H1 (cell line): Measurements from ENCODE around the gene PPP2R2C. TPM values are rescaled to one million over a fixed set of nuclear protein-coding genes. Genes with fewer than 3 reads are reported as not detected.

Experiments
- BCL11A ChIP-seq, 2 experiments: IDR thresholded peaks; one replicate each; pipeline ENCODE4 v1.6.1; 2011; ENCODE audit warnings: low read depth in 2 of 2, low read length in 2 of 2, mild to moderate bottlenecking in 2 of 2
- CHD2 ChIP-seq: IDR thresholded peaks from 2 replicates; pipeline ENCODE4 v1.6.1; 2012; ENCODE audit warnings: low read length, improper control_type of control experiment
- HDAC2 ChIP-seq, 2 experiments: fragments of 300-600 bp in 1 of 2; sonication (generic) in 1 of 2; IDR thresholded peaks; 2 replicates each; pipeline ENCODE4 v1.6.1; 2011 to 2012; ENCODE audit warnings: low read depth in 2 of 2, low read length in 2 of 2, mild to moderate bottlenecking in 2 of 2, moderate library complexity in 2 of 2, borderline replicate concordance in 1 of 2, inconsistent platforms in 1 of 2
- JUND ChIP-seq: IDR thresholded peaks from 2 replicates; pipeline ENCODE4 v1.6.1; 2011; ENCODE audit warnings: mild to moderate bottlenecking, improper control_type of control experiment, low read length
- NRF1 ChIP-seq: IDR thresholded peaks from 2 replicates; pipeline ENCODE4 v1.6.1; 2011; ENCODE audit warnings: mild to moderate bottlenecking, low read depth, low read length, improper control_type of control experiment
- RAD21 ChIP-seq, 2 experiments: IDR thresholded peaks in 1 of 2; conservative IDR thresholded peaks in 1 of 2; 2 replicates each; pipeline ENCODE4 v1.6.1; 2011; ENCODE audit warnings: low read depth in 2 of 2, low read length in 2 of 2, improper control_type of control experiment in 1 of 2, inconsistent platforms in 1 of 2, mild to moderate bottlenecking in 1 of 2, moderate library complexity in 1 of 2
- RXRA ChIP-seq: IDR thresholded peaks from 2 replicates; pipeline ENCODE4 v1.6.1; 2011; ENCODE audit warnings: low read depth, mild to moderate bottlenecking, low read length, moderate library complexity; ENCODE audit not compliant: insufficient read depth
- SIX5 ChIP-seq: IDR thresholded peaks from 2 replicates; pipeline ENCODE4 v1.6.1; 2011; ENCODE audit warnings: mild to moderate bottlenecking, low read depth, low read length
- TAF1 ChIP-seq: IDR thresholded peaks from 2 replicates; pipeline ENCODE4 v1.6.1; 2011; ENCODE audit warnings: mild to moderate bottlenecking, low read depth, low read length
- TCF12 ChIP-seq: IDR thresholded peaks from 2 replicates; pipeline ENCODE4 v1.6.1; 2011; ENCODE audit warnings: low read depth, mild to moderate bottlenecking, low read length
- ZNF274 ChIP-seq: IDR thresholded peaks from 2 replicates; pipeline ENCODE4 v1.7.0; 2012; ENCODE audit warnings: low read length, borderline replicate concordance; ENCODE audit errors: extremely low read depth
- polyA plus RNA-seq, 7 experiments: library from polyadenylated mRNA; depleted of rRNA in 3 of 7; stranded (reverse) in 5 of 7; unstranded in 2 of 7; fragments of >200 nt in 5 of 7; fragments of 200-250 nt in 2 of 7; gene quantifications; 1 replicate in 5 of 7; 2 replicates in 1 of 7; 4 replicates in 1 of 7; pipeline versions ENCODE4 v1.2.1 to v1.2.3, GENCODE V29; 2011 to 2013; ENCODE audit warnings: missing spikeins in 2 of 7, mixed read lengths in 2 of 7
- total RNA-seq: library from RNA; stranded (reverse); fragmentation: NEBNext Ultra II Directional; extraction: Animal tissue kit (Norgen Biotek cat#: 25700); gene quantifications from 2 replicates; pipeline ENCODE4 v1.2.1, GENCODE V29; 2021
- TF ChIP-seq, protein P1 (sequence below): fragments of 300-600 bp; sonication (generic); IDR thresholded peaks from 2 replicates; pipeline ENCODE4 v1.7.1; 2012; ENCODE audit warnings: low read length, moderate library complexity, mild to moderate bottlenecking, inconsistent platforms; ENCODE audit not compliant: insufficient replicate concordance

Gene PPP2R2C
- total and polyA plus RNA-seq, 2 of the 8 experiments (the other 6 are each of a cell fraction or from before 2014, with no cell fraction given) = 6.4 TPM

DNA sequence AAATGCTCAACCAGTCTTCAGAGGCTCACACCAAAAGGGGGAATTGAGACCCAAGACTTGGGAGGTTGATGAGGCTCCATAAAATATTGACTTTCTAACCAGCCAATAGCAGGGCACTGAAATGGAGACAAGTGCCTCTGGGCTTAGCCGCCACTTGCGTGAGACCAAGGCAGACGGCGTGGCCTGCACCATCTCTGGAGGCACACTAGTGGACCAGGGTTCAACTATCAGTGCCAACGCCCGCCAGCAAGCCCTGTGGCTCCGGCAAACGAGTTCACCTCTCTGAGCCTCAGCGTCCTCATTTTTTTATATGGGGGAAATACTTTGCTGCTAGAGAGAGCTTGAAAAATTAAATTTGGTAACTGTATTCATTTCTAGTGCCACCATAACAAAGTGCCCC is 50.3 kb downstream of the PPP2R2C start (continued):
- TF ChIP-seq, protein P1, sequence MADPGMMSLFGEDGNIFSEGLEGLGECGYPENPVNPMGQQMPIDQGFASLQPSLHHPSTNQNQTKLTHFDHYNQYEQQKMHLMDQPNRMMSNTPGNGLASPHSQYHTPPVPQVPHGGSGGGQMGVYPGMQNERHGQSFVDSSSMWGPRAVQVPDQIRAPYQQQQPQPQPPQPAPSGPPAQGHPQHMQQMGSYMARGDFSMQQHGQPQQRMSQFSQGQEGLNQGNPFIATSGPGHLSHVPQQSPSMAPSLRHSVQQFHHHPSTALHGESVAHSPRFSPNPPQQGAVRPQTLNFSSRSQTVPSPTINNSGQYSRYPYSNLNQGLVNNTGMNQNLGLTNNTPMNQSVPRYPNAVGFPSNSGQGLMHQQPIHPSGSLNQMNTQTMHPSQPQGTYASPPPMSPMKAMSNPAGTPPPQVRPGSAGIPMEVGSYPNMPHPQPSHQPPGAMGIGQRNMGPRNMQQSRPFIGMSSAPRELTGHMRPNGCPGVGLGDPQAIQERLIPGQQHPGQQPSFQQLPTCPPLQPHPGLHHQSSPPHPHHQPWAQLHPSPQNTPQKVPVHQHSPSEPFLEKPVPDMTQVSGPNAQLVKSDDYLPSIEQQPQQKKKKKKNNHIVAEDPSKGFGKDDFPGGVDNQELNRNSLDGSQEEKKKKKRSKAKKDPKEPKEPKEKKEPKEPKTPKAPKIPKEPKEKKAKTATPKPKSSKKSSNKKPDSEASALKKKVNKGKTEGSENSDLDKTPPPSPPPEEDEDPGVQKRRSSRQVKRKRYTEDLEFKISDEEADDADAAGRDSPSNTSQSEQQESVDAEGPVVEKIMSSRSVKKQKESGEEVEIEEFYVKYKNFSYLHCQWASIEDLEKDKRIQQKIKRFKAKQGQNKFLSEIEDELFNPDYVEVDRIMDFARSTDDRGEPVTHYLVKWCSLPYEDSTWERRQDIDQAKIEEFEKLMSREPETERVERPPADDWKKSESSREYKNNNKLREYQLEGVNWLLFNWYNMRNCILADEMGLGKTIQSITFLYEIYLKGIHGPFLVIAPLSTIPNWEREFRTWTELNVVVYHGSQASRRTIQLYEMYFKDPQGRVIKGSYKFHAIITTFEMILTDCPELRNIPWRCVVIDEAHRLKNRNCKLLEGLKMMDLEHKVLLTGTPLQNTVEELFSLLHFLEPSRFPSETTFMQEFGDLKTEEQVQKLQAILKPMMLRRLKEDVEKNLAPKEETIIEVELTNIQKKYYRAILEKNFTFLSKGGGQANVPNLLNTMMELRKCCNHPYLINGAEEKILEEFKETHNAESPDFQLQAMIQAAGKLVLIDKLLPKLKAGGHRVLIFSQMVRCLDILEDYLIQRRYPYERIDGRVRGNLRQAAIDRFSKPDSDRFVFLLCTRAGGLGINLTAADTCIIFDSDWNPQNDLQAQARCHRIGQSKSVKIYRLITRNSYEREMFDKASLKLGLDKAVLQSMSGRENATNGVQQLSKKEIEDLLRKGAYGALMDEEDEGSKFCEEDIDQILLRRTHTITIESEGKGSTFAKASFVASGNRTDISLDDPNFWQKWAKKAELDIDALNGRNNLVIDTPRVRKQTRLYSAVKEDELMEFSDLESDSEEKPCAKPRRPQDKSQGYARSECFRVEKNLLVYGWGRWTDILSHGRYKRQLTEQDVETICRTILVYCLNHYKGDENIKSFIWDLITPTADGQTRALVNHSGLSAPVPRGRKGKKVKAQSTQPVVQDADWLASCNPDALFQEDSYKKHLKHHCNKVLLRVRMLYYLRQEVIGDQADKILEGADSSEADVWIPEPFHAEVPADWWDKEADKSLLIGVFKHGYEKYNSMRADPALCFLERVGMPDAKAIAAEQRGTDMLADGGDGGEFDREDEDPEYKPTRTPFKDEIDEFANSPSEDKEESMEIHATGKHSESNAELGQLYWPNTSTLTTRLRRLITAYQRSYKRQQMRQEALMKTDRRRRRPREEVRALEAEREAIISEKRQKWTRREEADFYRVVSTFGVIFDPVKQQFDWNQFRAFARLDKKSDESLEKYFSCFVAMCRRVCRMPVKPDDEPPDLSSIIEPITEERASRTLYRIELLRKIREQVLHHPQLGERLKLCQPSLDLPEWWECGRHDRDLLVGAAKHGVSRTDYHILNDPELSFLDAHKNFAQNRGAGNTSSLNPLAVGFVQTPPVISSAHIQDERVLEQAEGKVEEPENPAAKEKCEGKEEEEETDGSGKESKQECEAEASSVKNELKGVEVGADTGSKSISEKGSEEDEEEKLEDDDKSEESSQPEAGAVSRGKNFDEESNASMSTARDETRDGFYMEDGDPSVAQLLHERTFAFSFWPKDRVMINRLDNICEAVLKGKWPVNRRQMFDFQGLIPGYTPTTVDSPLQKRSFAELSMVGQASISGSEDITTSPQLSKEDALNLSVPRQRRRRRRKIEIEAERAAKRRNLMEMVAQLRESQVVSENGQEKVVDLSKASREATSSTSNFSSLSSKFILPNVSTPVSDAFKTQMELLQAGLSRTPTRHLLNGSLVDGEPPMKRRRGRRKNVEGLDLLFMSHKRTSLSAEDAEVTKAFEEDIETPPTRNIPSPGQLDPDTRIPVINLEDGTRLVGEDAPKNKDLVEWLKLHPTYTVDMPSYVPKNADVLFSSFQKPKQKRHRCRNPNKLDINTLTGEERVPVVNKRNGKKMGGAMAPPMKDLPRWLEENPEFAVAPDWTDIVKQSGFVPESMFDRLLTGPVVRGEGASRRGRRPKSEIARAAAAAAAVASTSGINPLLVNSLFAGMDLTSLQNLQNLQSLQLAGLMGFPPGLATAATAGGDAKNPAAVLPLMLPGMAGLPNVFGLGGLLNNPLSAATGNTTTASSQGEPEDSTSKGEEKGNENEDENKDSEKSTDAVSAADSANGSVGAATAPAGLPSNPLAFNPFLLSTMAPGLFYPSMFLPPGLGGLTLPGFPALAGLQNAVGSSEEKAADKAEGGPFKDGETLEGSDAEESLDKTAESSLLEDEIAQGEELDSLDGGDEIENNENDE = no peak
- TF ChIP-seq TAF1 (no peak), SIX5 (no peak), RAD21 (IDR thresholded peaks at IDR 0.05 in 1 of 2, conservative IDR thresholded peaks at IDR 0.05 in 1 of 2; ENCODE audit: low read depth in 2 of 2, low read length in 2 of 2) (no peak), RXRA (no peak), JUND (no peak), ZNF274 (no peak), CHD2 (no peak), NRF1 (no peak), BCL11A (IDR thresholded peaks at IDR 0.05; ENCODE audit: low read depth in 2 of 2, low read length in 2 of 2) (no peak), TCF12 (no peak), HDAC2 (IDR thresholded peaks at IDR 0.05; ENCODE audit: borderline replicate concordance in 1 of 2, low read depth in 2 of 2, low read length in 2 of 2) (no peak)
